ENCODE data around the gene TANGO2. TPM values are rescaled to one million over a fixed set of nuclear protein-coding genes. Genes with fewer than 3 reads are reported as not detected.

TANGO2 gene
- total and polyA plus RNA-seq, 9 of the 15 experiments (the other 6 are each of a cell fraction or from before 2014, with no cell fraction given), result 15.5 to 94.9 (median 70.1) TPM

DNA sequence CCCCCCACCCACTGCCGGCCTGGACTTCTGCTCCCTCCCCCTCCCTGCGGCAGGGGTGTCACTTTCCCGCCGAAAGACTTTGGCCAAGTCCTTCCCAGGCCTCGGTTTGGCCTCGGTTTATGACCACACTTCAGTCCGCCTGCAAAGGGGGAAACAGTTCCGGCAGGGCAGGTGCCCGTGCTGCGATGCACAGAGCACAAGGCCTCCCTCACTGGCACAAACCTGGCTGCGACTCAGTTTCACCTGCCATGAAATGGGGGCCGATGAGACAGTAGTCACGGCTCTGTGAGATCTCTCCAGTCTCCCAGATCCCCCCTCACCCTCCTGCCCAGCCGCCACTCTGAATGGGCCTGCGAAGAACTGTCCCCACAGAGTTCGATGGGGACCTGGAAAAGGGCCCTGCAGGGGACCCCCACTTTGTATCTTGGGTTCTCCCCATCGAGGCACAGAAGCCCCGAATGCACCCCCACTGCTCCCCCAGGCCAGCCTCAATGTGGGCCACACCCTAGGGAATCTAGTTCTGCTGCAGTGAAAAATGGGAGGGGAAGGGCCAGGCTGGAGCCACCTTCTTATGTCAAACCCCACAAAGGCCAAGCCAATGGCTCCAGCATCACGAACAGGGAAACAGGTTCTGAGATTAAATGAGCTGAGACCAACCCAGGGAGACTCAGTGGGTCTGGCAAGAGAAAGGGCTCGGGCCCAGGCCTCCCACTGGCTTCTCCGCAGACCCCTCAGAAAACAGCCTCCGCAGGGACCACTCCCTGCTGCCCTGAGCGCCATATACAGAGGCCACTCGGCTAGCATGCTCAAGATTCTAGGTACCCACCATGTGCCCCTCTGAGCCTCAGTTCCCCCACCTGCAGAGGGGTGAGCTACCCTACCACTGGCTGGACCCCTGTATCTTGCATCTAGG lies 33.3 kb upstream of the TANGO2 start (continued):
- TF ChIP-seq ZNF717 (CRISPR knock-in tag; IDR thresholded peaks at IDR 0.05) (0 out of 2 replicates have a peak, but pooled peaks have one; percentile 83), MAZ (CRISPR knock-in tag; conservative IDR thresholded peaks at IDR 0.05 in 1 of 2, IDR thresholded peaks at IDR 0.05 in 1 of 2) (no peak; a peak in 1 of 4 replicates), NR2C2 (CRISPR knock-in tag; IDR thresholded peaks at IDR 0.05) (no peak), NR2C2 (tag; IDR thresholded peaks at IDR 0.05) (no peak), NUFIP1 (IDR thresholded peaks at IDR 0.05; ENCODE audit: partially characterized antibody) (no peak), U2AF1 (optimal IDR thresholded peaks at IDR 0.05; ENCODE audit: low read depth, low read length) (no peak), EHMT2 (IDR thresholded peaks at IDR 0.05) (no peak), ZNF134 (CRISPR knock-in tag; conservative IDR thresholded peaks at IDR 0.05) (no peak), HNRNPUL1 (IDR thresholded peaks at IDR 0.05; ENCODE audit: low read length) (no peak), KLF16 (IDR thresholded peaks at IDR 0.05) (no peak), E2F3 (CRISPR knock-in tag; IDR thresholded peaks at IDR 0.05) (peak; percentile 74)
- TF ChIP-seq, protein P1, sequence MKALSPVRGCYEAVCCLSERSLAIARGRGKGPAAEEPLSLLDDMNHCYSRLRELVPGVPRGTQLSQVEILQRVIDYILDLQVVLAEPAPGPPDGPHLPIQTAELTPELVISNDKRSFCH (CRISPR knock-in tag; IDR thresholded peaks at IDR 0.05), result no peak
- TF ChIP-seq, protein P1 (tag; IDR thresholded peaks at IDR 0.05), result peak; percentile 24; the same call in 1 of the 2 replicates
- TF ChIP-seq, protein P2, sequence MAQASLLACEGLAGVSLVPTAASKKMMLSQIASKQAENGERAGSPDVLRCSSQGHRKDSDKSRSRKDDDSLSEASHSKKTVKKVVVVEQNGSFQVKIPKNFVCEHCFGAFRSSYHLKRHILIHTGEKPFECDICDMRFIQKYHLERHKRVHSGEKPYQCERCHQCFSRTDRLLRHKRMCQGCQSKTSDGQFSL (CRISPR knock-in tag; IDR thresholded peaks at IDR 0.05), result no peak
- TF ChIP-seq, protein P2 (tag; IDR thresholded peaks at IDR 0.05), result peak in 1 of 2 experiments; percentile 75; a peak in 1 of 4 replicates
- TF ChIP-seq, protein P3, sequence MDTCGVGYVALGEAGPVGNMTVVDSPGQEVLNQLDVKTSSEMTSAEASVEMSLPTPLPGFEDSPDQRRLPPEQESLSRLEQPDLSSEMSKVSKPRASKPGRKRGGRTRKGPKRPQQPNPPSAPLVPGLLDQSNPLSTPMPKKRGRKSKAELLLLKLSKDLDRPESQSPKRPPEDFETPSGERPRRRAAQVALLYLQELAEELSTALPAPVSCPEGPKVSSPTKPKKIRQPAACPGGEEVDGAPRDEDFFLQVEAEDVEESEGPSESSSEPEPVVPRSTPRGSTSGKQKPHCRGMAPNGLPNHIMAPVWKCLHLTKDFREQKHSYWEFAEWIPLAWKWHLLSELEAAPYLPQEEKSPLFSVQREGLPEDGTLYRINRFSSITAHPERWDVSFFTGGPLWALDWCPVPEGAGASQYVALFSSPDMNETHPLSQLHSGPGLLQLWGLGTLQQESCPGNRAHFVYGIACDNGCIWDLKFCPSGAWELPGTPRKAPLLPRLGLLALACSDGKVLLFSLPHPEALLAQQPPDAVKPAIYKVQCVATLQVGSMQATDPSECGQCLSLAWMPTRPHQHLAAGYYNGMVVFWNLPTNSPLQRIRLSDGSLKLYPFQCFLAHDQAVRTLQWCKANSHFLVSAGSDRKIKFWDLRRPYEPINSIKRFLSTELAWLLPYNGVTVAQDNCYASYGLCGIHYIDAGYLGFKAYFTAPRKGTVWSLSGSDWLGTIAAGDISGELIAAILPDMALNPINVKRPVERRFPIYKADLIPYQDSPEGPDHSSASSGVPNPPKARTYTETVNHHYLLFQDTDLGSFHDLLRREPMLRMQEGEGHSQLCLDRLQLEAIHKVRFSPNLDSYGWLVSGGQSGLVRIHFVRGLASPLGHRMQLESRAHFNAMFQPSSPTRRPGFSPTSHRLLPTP (IDR thresholded peaks at IDR 0.05; ENCODE audit: borderline replicate concordance, extremely low read depth, insufficient read length), result no peak
- TF ChIP-seq, protein P4, sequence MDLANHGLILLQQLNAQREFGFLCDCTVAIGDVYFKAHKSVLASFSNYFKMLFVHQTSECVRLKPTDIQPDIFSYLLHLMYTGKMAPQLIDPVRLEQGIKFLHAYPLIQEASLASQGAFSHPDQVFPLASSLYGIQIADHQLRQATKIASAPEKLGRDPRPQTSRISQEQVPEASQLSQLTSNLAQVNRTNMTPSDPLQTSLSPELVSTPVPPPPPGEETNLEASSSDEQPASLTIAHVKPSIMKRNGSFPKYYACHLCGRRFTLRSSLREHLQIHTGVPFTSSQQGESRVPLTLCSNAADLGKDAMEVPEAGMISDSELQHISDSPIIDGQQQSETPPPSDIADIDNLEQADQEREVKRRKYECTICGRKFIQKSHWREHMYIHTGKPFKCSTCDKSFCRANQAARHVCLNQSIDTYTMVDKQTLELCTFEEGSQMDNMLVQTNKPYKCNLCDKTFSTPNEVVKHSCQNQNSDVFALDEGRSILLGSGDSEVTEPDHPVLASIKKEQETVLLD (IDR thresholded peaks at IDR 0.05), result 0 out of 2 replicates have a peak, but pooled peaks have one; percentile 46
- TF ChIP-seq, protein P5, sequence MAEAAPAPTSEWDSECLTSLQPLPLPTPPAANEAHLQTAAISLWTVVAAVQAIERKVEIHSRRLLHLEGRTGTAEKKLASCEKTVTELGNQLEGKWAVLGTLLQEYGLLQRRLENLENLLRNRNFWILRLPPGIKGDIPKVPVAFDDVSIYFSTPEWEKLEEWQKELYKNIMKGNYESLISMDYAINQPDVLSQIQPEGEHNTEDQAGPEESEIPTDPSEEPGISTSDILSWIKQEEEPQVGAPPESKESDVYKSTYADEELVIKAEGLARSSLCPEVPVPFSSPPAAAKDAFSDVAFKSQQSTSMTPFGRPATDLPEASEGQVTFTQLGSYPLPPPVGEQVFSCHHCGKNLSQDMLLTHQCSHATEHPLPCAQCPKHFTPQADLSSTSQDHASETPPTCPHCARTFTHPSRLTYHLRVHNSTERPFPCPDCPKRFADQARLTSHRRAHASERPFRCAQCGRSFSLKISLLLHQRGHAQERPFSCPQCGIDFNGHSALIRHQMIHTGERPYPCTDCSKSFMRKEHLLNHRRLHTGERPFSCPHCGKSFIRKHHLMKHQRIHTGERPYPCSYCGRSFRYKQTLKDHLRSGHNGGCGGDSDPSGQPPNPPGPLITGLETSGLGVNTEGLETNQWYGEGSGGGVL (CRISPR knock-in tag; IDR thresholded peaks at IDR 0.05), result no peak

Data from K562 (cell line).